GM18907 (cell line): ENCODE results near the gene TTC39C.

Experiments
- ATAC-seq: cut with Tn5 transposase; IDR thresholded peaks from one replicate; pipeline ENCODE4 v1.9.1; 2021; ENCODE audit warnings: mild to moderate bottlenecking, moderate library complexity; ENCODE audit not compliant: unreplicated experiment

TTC39C gene

DNA sequence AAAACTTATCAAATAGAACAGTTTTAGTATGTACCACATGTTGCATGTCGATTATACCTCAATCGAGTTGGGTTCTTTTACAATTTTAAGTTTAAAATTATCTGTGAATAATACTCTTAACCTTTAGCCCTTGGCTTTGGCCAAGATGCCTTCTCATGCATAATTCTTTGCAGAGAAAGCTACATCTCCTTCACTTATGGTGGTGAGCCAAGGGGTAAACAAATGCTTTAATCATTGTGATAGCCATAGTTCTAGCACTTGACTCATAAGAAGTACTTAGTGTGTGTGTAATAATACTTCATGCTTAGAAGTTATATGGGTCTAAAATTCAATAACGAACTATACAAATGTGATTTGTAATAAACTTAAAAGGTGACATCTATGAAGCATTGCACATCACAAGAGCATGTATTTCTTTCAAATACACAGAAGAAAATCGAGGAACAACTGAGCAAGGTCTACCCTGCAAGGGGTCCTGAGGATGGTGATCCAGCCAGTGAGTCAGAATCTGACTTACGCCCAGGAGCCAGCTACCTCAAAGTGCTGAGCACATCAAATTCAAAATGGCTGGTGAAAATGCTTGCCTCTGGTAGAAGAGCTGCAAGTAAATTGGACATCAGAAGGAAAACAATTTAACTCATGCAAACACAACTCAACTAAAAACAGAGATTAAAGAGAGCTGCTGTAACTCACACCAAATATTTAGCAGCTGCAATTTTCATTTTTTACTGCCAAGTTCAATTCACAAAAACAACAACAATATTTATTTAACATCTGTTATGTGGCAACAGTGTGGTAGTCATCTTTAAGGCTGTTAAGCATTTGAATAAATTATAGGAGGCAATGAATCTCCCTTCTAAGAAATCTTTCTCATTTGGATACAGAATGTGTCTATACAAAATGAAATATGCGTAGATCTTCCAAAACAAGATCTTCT lies 23.8 kb upstream of the TTC39C start:
- ATAC-seq: no peak

DNA sequence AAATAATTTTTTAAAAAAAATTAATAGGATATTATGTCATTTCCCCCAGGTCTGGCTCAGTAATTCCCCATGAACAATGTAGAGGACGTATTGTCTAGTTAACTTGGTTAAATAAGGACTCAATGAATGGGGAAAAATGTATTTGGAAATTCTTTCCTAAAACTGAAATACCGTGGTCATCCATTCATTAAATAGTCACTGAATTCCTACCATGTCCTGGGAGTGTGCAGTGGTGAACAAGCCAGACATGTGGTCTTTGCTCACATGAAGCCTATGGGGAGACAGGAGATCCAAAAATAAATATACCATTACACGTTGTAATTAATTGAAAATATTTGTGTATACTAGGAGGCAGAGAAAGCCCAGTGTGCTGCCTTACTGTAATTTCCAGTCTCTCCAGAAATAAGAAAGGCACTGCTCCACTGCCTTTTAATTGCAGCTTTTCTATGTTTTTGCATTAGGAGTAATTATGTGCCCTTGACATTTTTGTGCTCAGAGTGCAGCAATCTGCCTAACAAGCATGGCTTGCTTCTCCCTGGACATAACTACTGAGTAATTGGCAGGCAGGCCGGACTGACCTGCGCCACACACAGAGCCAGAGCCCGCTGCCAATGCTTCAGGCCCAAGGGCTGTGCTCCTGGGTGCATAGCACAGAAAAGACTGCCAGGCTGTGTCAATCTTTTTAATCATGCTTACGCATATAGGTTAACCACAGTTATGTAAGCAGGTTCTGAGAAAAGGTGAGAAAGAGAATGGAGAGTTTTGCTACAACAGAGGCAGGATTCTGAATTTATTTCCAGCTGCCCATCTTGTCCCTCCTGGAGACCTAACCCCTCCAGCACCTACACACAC lies 22.2 kb upstream of the TTC39C start:
- no peak for ATAC-seq

GRCh38 chr18:23992941-23993280 lies 21.6 kb upstream of the TTC39C start:
- no peak for ATAC-seq

- no peak for ATAC-seq
Observed at GRCh38 chr18:23994361-23994902, 20.1 kb upstream of the TTC39C start.

DNA sequence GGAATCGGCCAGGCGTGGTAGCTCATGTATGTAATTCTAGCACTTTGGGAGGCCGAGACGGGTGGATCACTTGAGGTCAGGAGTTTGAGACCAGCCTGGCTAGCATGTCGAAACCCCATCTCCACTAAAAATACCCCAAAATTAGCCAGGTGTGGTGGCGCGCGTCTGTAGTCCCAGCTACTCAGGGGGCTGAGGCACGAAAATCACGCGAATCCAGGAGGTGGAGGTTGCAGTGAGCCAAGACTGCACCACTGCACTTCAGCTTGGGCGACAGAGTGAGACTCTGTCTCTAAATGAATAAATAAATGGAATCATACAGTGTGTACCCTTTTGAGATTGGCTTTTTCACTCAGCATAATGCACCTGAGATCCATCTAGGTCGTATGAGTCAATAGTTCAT lies 19.4 kb upstream of the TTC39C start:
- no peak for ATAC-seq

DNA sequence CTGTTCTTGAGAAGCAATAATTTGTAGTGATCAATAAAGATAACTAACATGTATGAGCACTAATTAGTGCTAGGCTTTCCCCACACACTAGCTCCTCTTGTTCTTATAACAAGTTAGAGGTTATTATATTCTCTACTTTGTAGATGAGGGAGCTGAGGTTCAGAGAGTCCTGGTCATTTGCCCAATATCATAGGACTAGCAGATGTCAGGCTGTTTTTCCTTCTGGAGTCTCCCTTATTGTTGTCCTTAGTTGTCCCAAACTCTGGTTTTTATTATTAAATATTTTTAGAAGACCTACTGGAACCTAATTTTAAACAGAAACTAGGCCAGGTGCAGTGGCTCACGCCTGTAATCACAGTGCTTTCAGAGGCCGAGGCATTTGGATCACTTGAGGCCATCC lies 16.5 kb upstream of the TTC39C start:
- ATAC-seq: no peak

DNA sequence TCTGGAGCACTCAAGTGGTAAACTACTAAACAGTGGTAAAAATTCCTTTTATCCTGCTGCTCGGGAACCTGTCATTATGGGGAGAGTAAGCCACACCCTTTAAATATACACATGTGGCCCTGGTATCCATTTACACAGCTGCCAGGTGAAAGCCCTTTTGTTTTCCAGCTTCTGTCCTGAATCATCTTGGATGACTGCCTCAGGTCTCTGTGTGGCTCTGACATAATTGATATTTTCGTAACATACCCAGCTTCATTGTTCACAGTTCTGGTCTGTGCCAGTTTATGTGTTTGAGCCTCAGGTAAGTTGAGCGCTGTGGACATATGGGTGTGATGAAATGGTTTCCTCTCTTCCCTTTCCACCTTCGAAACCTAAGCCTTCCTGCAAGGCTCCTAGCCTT lies 15.7 kb upstream of the TTC39C start:
- ATAC-seq: no peak

DNA sequence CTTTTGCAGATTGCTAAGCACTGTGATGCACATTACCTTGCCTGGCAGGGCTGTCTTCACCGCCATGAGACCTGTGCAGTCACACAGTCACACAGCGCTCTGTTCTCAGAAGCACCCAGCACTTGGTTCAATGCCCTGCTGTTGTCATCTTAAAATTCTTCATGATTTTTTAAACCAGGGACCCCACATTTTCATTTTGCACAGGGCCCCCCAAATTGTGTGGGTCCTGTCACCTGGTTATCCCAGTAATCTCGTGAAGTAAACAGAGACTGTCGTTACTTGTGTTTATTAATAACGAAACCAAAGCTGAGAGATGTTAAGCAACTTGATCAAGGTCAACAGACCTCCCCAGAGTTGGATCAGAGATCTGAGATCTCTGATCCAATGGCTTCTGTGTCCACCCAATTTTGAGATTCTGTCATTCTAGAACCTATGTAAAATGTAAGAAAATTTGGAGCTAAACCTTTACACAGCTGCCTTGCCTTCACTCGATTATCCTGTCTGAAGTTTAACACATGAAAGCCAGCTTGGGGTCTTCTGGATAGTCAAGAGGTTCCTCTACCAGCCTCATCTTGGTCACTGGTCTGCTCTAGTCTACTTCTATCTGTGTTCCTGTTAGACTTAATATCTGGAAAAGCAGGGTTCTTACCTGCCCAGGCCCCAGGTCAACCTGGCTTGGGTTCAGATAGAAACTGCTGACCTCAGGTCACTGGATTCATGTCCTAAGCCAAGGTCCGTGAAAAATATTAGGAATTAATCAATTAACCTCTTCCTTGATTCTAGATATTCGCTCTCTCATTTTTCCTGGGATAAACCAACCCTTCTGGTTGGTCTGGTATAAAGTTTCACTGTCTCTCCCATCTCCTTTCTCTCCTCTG lies 13.7 kb upstream of the TTC39C start:
- no peak for ATAC-seq

DNA sequence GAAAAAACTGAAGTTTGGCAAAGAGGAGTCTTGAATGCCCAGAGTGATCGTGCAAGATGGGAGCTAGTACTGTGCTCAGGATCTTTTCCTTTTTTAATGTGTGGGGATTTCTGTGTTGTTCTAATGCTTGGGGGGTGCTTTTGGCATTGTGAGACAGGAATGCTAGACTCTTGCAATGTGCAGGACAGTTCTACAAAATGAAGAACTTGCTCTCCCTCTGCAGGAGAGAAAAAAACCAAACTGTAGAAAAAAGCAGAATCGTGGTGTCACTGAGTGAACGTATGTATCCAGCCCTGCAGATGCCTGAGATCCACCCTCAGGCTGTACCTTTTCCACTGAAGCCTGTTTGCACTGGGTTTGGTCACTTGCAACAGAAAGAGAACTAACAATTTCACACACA lies 12.1 kb upstream of the TTC39C start:
- no peak for ATAC-seq

DNA sequence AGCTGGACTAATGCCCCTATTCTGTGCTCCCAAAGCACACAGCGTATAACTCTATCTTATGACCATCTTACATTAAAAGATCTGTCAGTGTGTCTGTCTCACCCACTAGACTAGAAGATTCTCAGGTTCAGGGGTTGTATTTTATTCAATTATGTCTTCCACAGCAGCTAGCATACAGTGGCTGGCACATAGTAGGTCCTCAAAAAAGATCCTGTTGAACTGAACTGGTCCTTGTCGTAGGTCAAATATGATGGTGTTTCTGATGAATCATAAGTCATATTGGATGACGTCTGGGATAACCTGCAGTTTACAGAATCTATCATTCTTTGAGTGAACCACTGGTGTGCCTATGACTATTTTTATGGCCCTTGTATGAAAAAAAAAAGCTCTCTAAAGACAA lies 11.3 kb upstream of the TTC39C start:
- ATAC-seq: no peak

DNA sequence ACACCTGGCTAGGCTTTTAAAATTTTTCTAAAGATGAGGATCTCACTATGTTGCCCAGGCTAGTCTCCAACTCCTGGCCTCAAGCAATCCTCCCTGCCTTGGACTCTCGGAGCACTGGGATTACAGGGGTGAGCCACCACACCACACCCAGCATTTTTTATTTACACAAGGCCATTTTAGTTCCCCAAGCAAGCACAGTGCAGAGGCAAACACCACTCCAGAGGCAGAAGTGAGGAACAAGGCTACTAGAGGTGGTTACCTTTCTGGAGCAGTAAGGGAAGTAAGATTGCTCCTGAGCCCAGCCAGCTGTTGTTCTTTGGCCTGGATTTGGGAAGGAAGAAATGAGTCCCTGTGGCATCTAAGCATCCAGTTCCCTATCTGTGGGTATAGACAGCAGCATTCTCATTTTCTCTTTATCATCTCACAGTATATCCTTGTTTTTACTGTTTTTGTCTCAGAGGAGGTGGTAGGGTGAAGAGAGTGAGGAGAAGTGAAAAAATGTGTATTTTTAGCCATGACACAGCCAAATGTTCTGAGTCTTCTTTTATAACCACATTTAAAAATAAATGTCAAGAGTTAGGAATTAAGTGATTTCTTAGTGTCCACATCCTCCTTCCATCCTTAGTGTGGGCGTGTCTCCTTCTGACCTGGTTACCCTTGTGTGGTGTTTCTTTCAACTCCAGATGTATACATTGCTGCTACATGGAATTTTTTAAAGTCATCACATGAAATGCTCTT lies 10.5 kb upstream of the TTC39C start:
- no peak for ATAC-seq

- ATAC-seq: no peak
Observed at GRCh38 chr18:24006712-24007313, 7.7 kb upstream of the TTC39C start.

- ATAC-seq: no peak
Observed at GRCh38 chr18:24009246-24009645, 5.3 kb upstream of the TTC39C start.

- ATAC-seq: peak; percentile 60
Observed at GRCh38 chr18:24009651-24010333, 4.8 kb upstream of the TTC39C start.

DNA sequence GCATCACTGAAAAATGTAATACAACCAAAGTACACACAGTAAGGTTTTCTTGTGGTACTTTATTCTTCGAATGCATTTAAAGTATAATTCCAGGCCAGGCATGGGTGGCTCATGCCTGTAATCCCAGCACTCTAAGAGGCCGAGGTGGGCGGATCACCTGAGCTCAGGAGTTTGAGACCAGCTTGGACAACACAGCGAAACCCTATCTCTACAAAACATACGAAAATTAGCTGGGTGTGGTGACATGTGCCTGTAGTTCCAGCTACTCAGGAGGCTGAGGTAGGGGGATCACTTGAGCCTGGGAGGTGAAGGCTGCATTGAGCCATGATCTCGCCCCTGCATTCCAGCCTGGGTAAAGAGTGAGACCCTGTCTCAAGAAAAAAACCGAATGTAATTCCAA lies 3.9 kb upstream of the TTC39C start:
- no peak for ATAC-seq

DNA sequence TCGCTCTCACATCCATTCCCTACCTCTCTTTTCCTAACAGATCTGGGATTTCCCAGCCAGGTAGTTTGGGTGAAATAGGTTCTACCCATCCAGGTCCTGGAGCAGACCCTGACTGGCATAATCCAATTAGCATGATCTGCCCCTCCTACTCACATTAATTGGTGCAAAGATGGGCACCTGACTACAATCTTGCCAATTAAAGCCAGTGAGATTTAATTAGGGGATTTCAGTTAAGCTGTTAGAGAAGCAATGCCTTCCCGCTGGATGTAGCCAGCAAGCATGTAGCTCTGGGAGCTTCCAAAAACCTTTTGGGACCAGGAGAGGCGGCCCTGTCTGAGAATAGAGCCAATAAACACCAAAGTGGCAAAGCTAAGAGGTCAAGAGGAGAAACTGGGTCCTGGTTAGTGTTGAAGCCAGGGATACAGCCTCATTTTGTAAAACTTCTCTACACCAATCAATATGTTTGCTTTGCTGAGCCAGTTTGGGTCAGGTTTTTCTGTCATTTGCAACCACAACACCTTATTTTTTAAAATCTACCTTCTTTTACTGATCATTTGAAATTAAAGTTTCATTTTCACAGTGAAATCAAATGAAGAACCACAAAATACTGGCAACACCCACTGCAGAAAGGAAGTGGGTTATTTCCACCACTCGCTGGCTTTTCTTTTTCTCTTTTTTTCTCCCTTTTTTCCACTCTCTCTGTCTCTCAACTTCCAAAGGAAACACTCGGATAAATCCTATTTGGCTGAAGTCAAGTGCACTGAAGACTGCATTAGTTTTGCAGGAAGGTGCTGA lies 3.2 kb upstream of the TTC39C start:
- no peak for ATAC-seq

DNA sequence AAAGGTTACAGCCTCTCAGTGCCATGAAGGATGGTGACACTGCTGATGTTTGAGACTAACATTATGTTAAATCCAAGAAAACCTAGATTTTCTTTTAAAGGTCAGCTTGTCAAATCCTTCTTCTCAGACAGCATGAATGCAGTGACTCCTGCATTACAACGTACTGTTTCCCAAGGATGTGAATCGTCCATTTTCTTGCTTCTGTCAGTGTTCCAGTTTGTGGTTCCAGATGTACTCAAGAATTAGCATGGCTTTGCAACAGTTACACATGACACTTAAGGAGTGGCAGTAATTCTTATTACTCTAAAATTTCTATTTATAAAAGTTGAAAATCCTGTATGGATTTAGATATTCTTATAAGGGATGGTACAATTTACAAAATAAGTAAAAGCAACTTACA lies 1.5 kb upstream of the TTC39C start:
- ATAC-seq: no peak

- ATAC-seq: no peak
Observed at GRCh38 chr18:24014986-24015638, 558 bp downstream of the TTC39C start.
